Right ventricle myocardium superior (tissue), 1 donor: ENCODE data around the gene SCFD2. TPM values are rescaled to one million over a fixed set of nuclear protein-coding genes. Genes with fewer than 3 reads are reported as not detected.
"Not testable (repeated sequence)": the region's sequence is repeated elsewhere in the genome, so short reads cannot be mapped to it uniquely, and the experiment has no call there.

Experiments
- ATAC-seq: fragments of 200-7000 bp; cut with Tn5 transposase; one replicate; pipeline ENCODE4 v1.9.1; 2020; ENCODE audit warnings: mild to moderate bottlenecking; ENCODE audit not compliant: poor library complexity
- DNase-seq: peaks from one replicate; pipeline ENCODE4 v3.0.0-alpha.2; 2020
- intact Hi-C: fragments of 100-400 bp; cut with DNase I; formaldehyde crosslinking; loops from one replicate; pipeline ENCODE4 v1.11.2; 2022
- total RNA-seq: library from RNA; stranded (reverse); fragmentation: NEBNext Ultra II Directional; extraction: Animal tissue kit (Norgen Biotek cat#: 25700); gene quantifications from one replicate; pipeline ENCODE4 v1.2.1, GENCODE V29; 2021
- donor health status: DM: no; HTN: yes; CAD: no; lungs with severe emphysema.

SCFD2 gene
- total RNA-seq, 1 donor from 2014 or later = 9.1 TPM

- DNase-seq (no peak), ATAC-seq (no peak)
- intact Hi-C loops = no loop called here
Measured at GRCh38 chr4:53280846-53281245, 85.0 kb downstream of the SCFD2 start.

GRCh38 chr4:53274609-53275268 lies 91.1 kb downstream of the SCFD2 start:
- no peak for ATAC-seq
- DNase-seq = no peak
- intact Hi-C loops = no loop called here

- intact Hi-C loops = no loop called here
- DNase-seq (no peak), ATAC-seq (no peak)
Measured at GRCh38 chr4:53273726-53274125, 92.1 kb downstream of the SCFD2 start.

- no peak for DNase-seq
- ATAC-seq = no peak
- intact Hi-C loops = no loop called here
Measured at GRCh38 chr4:53267026-53267425, 98.8 kb downstream of the SCFD2 start.

GRCh38 chr4:53255986-53256385 lies 109.9 kb downstream of the SCFD2 start:
- DNase-seq, ATAC-seq, intact Hi-C loops: not testable (repeated sequence)

- no peak for DNase-seq
- ATAC-seq = no peak
- intact Hi-C loops = no loop called here
Measured at GRCh38 chr4:53240573-53240972, 125.3 kb downstream of the SCFD2 start.

GRCh38 chr4:53238352-53238751 lies 127.5 kb downstream of the SCFD2 start:
- intact Hi-C loops, DNase-seq, ATAC-seq: not testable (repeated sequence)

- DNase-seq, intact Hi-C loops, ATAC-seq: not testable (repeated sequence)
Measured at GRCh38 chr4:53237811-53238210, 128.1 kb downstream of the SCFD2 start.

GRCh38 chr4:53236624-53237023 lies 129.2 kb downstream of the SCFD2 start:
- intact Hi-C loops, ATAC-seq, DNase-seq: not testable (repeated sequence)

GRCh38 chr4:53235547-53235946 lies 130.3 kb downstream of the SCFD2 start:
- intact Hi-C loops = no loop called here
- no peak for ATAC-seq
- no peak for DNase-seq

GRCh38 chr4:53234669-53235068 lies 131.2 kb downstream of the SCFD2 start:
- intact Hi-C loops = no loop called here
- ATAC-seq (no peak), DNase-seq (no peak)

- intact Hi-C loops = no loop called here
- ATAC-seq = no peak
- DNase-seq = no peak
Measured at GRCh38 chr4:53234111-53234510, 131.8 kb downstream of the SCFD2 start.

- DNase-seq (no peak), ATAC-seq (no peak)
- intact Hi-C loops = no loop called here
Measured at GRCh38 chr4:53233114-53233795, 132.6 kb downstream of the SCFD2 start.

GRCh38 chr4:53232371-53232770 lies 133.5 kb downstream of the SCFD2 start:
- ATAC-seq (no peak), DNase-seq (no peak)
- intact Hi-C loops = no loop called here

GRCh38 chr4:53228036-53228435 lies 137.8 kb downstream of the SCFD2 start:
- intact Hi-C loops = no loop called here
- ATAC-seq (no peak), DNase-seq (no peak)

- no peak for ATAC-seq
- intact Hi-C loops = no loop called here
- no peak for DNase-seq
Measured at GRCh38 chr4:53227451-53227850, 138.4 kb downstream of the SCFD2 start.

GRCh38 chr4:53221832-53222480 lies 143.9 kb downstream of the SCFD2 start:
- no peak for DNase-seq
- ATAC-seq = no peak
- intact Hi-C loops = no loop called here

- ATAC-seq, intact Hi-C loops, DNase-seq: not testable (repeated sequence)
Measured at GRCh38 chr4:53219148-53219547, 146.7 kb downstream of the SCFD2 start.

GRCh38 chr4:53208753-53209152 lies 157.1 kb downstream of the SCFD2 start:
- no peak for ATAC-seq
- intact Hi-C loops = no loop called here
- no peak for DNase-seq

- intact Hi-C loops = no loop called here
- DNase-seq (no peak), ATAC-seq (no peak)
Measured at GRCh38 chr4:53205970-53206369, 159.9 kb downstream of the SCFD2 start.
